NCI-H1930 (cell line): ENCODE measurements around the gene ALK.
A peak's percentile ranks its signal among the peaks of the same experiment; 100 is the strongest.

Experiments used
- DNase-seq, 2 experiments: peaks; one replicate each; lab custom pipeline; 2025; lab: John Stamatoyannopoulos, UW

The ALK gene

GRCh38 chr2:29317801-29318485 lies 603.4 kb downstream of the ALK start:
- no peak for DNase-seq

- no peak for DNase-seq
Measured at GRCh38 chr2:29317077-29317517, 604.3 kb downstream of the ALK start.

- DNase-seq = no peak
Measured at GRCh38 chr2:29314816-29315571, 606.4 kb downstream of the ALK start.

GRCh38 chr2:29311458-29311857 lies 609.9 kb downstream of the ALK start:
- no peak for DNase-seq

GRCh38 chr2:29310650-29311348 lies 610.6 kb downstream of the ALK start:
- no peak for DNase-seq

- peak; percentile 7 to 36 for DNase-seq
Measured at GRCh38 chr2:29309090-29310029, 612.0 kb downstream of the ALK start.

GRCh38 chr2:29308366-29308765 lies 613.0 kb downstream of the ALK start:
- no peak for DNase-seq

GRCh38 chr2:29307519-29307918 lies 613.9 kb downstream of the ALK start:
- no peak for DNase-seq

GRCh38 chr2:29305762-29306161 lies 615.6 kb downstream of the ALK start:
- DNase-seq = no peak

- no peak for DNase-seq
Measured at GRCh38 chr2:29304399-29305060, 616.9 kb downstream of the ALK start.

- DNase-seq = no peak
Measured at GRCh38 chr2:29296585-29296984, 624.8 kb downstream of the ALK start.

- DNase-seq = peak in 1 of 2 experiments; percentile 25
Measured at GRCh38 chr2:29295845-29296244, 625.5 kb downstream of the ALK start.

GRCh38 chr2:29293830-29294438 lies 627.5 kb downstream of the ALK start:
- no peak for DNase-seq

- DNase-seq = no peak
Measured at GRCh38 chr2:29290293-29291047, 630.9 kb downstream of the ALK start.

GRCh38 chr2:29284671-29285070 lies 636.7 kb downstream of the ALK start:
- DNase-seq = no peak

- no peak for DNase-seq
Measured at GRCh38 chr2:29281916-29282247, 639.5 kb downstream of the ALK start.

GRCh38 chr2:29281086-29281915 lies 640.1 kb downstream of the ALK start:
- DNase-seq = no peak

- DNase-seq = no peak
Measured at GRCh38 chr2:29278966-29279365, 642.4 kb downstream of the ALK start.

- DNase-seq = no peak
Measured at GRCh38 chr2:29276151-29276550, 645.2 kb downstream of the ALK start.
